HEK293 (cell line): ENCODE results near the gene PI4KA.
A peak's percentile ranks its signal among the peaks of the same experiment; 100 is the strongest.

Experiments used
- GLI2 ChIP-seq: fragments of 450-650 bp; formaldehyde crosslinking; IDR thresholded peaks from 2 replicates; pipeline ENCODE4; 2017; ENCODE audit warnings: missing biosample characterization, missing genetic modification characterization, low read depth, borderline replicate concordance
- GLIS1 ChIP-seq: fragments of 450-650 bp; formaldehyde crosslinking; IDR thresholded peaks from 2 replicates; pipeline ENCODE4 v1.5.1; 2016; ENCODE audit warnings: missing biosample characterization, missing genetic modification characterization
- KLF1 ChIP-seq: fragments of 450-650 bp; formaldehyde crosslinking; IDR thresholded peaks from 2 replicates; pipeline ENCODE4 v1.5.1; 2016; ENCODE audit warnings: missing biosample characterization, missing genetic modification characterization
- KLF10 ChIP-seq: fragments of 450-650 bp; IDR thresholded peaks from 2 replicates; pipeline ENCODE4 v1.5.1; 2018; ENCODE audit warnings: missing biosample characterization, mild to moderate bottlenecking, missing genetic modification characterization
- KLF7 ChIP-seq: fragments of 450-650 bp; formaldehyde crosslinking; IDR thresholded peaks from 2 replicates; pipeline ENCODE4 v1.5.1; 2016; ENCODE audit warnings: missing biosample characterization, missing genetic modification characterization, borderline replicate concordance
- KLF9 ChIP-seq: fragments of 450-650 bp; formaldehyde crosslinking; IDR thresholded peaks from 2 replicates; pipeline ENCODE4 v1.5.1; 2016; ENCODE audit warnings: missing biosample characterization, missing genetic modification characterization, low read depth
- MEIS1 ChIP-seq: sonication (generic); formaldehyde crosslinking; IDR thresholded peaks from 2 replicates; pipeline ENCODE4 v1.8.1; 2022; ENCODE audit warnings: missing genetic modification reagents, mild to moderate bottlenecking, borderline replicate concordance
- OSR2 ChIP-seq: fragments of 450-650 bp; formaldehyde crosslinking; IDR thresholded peaks from 2 replicates; pipeline ENCODE4 v1.5.1; 2016; ENCODE audit warnings: missing biosample characterization, missing genetic modification characterization
- WT1 ChIP-seq: fragments of 450-650 bp; formaldehyde crosslinking; IDR thresholded peaks from 2 replicates; pipeline ENCODE4 v1.5.1; 2016; ENCODE audit warnings: missing biosample characterization, missing genetic modification characterization
- ZBTB44 ChIP-seq: fragments of 450-650 bp; IDR thresholded peaks from 2 replicates; pipeline ENCODE4 v1.5.1; 2018; ENCODE audit warnings: missing biosample characterization, mild to moderate bottlenecking, missing genetic modification characterization
- ZIC2 ChIP-seq: fragments of 450-650 bp; formaldehyde crosslinking; IDR thresholded peaks from 2 replicates; pipeline ENCODE4 v1.5.1; 2016; ENCODE audit warnings: missing biosample characterization, missing genetic modification characterization
- ZNF184 ChIP-seq: fragments of 450-650 bp; IDR thresholded peaks from 2 replicates; pipeline ENCODE4 v1.5.1; 2018; ENCODE audit warnings: missing biosample characterization, mild to moderate bottlenecking, missing genetic modification characterization
- ZNF2 ChIP-seq: fragments of 450-650 bp; formaldehyde crosslinking; IDR thresholded peaks from 2 replicates; pipeline ENCODE4 v1.5.1; 2016; ENCODE audit warnings: missing biosample characterization, missing genetic modification characterization
- ZNF221 ChIP-seq: fragments of 450-650 bp; formaldehyde crosslinking; IDR thresholded peaks from 2 replicates; pipeline ENCODE4 v1.5.1; 2017; ENCODE audit warnings: missing biosample characterization, missing genetic modification characterization, borderline replicate concordance
- ZNF24 ChIP-seq: fragments of 450-650 bp; formaldehyde crosslinking; IDR thresholded peaks from 2 replicates; pipeline ENCODE4 v1.5.1; 2016; ENCODE audit warnings: missing biosample characterization, missing genetic modification characterization
- ZNF292 ChIP-seq: fragments of 450-650 bp; formaldehyde crosslinking; IDR thresholded peaks from 2 replicates; pipeline ENCODE4 v1.5.1; 2016; ENCODE audit warnings: low read depth, missing biosample characterization, missing genetic modification characterization, borderline replicate concordance
- ZNF302 ChIP-seq: fragments of 450-650 bp; formaldehyde crosslinking; IDR thresholded peaks from 2 replicates; pipeline ENCODE4 v1.5.1; 2016; ENCODE audit warnings: missing biosample characterization, missing genetic modification characterization, low read depth
- ZNF311 ChIP-seq: fragments of 450-650 bp; formaldehyde crosslinking; IDR thresholded peaks from 2 replicates; pipeline ENCODE4 v1.5.1; 2017; ENCODE audit warnings: missing biosample characterization, missing genetic modification characterization, borderline replicate concordance
- ZNF350 ChIP-seq: fragments of 450-650 bp; formaldehyde crosslinking; IDR thresholded peaks from 2 replicates; pipeline ENCODE4 v1.5.0; 2017; ENCODE audit warnings: missing biosample characterization, mild to moderate bottlenecking, missing genetic modification characterization
- ZNF391 ChIP-seq: fragments of 450-650 bp; formaldehyde crosslinking; IDR thresholded peaks from 2 replicates; pipeline ENCODE4 v1.5.1; 2016; ENCODE audit warnings: low read depth, missing biosample characterization, missing genetic modification characterization, borderline replicate concordance
- ZNF473 ChIP-seq: fragments of 450-650 bp; formaldehyde crosslinking; IDR thresholded peaks from 2 replicates; pipeline ENCODE4 v1.5.1; 2017; ENCODE audit warnings: missing biosample characterization, missing genetic modification characterization
- ZNF48 ChIP-seq: fragments of 450-650 bp; formaldehyde crosslinking; IDR thresholded peaks from 2 replicates; pipeline ENCODE4 v1.5.1; 2016; ENCODE audit warnings: missing biosample characterization, missing genetic modification characterization
- ZNF561 ChIP-seq: fragments of 450-650 bp; IDR thresholded peaks from 2 replicates; pipeline ENCODE4 v1.5.1; 2018; ENCODE audit warnings: missing biosample characterization, missing genetic modification characterization, borderline replicate concordance
- ZNF624 ChIP-seq: fragments of 450-650 bp; formaldehyde crosslinking; IDR thresholded peaks from 2 replicates; pipeline ENCODE4 v1.5.1; 2017; ENCODE audit warnings: missing biosample characterization, missing genetic modification characterization
- ZNF660 ChIP-seq: fragments of 450-650 bp; IDR thresholded peaks from 2 replicates; pipeline ENCODE4 v1.5.1; 2018; ENCODE audit warnings: missing biosample characterization, mild to moderate bottlenecking, missing genetic modification characterization
- ZNF707 ChIP-seq: fragments of 450-650 bp; formaldehyde crosslinking; IDR thresholded peaks from 2 replicates; pipeline ENCODE4 v1.5.1; 2016; ENCODE audit warnings: missing biosample characterization, missing genetic modification characterization
- ZNF776 ChIP-seq: fragments of 450-650 bp; formaldehyde crosslinking; IDR thresholded peaks from 2 replicates; pipeline ENCODE4 v1.5.0; 2017; ENCODE audit warnings: missing biosample characterization, missing genetic modification characterization, borderline replicate concordance
- ZNF777 ChIP-seq: fragments of 450-650 bp; formaldehyde crosslinking; IDR thresholded peaks from 2 replicates; pipeline ENCODE4 v1.5.1; 2017; ENCODE audit warnings: missing biosample characterization, missing genetic modification characterization, borderline replicate concordance
- ZSCAN5A ChIP-seq: fragments of 450-650 bp; formaldehyde crosslinking; IDR thresholded peaks from 2 replicates; pipeline ENCODE4 v1.5.1; 2016; ENCODE audit warnings: missing biosample characterization, missing genetic modification characterization
- TF ChIP-seq, protein P1 (sequence below): fragments of 450-650 bp; formaldehyde crosslinking; IDR thresholded peaks from 2 replicates; pipeline ENCODE4 v1.5.1; 2016; ENCODE audit warnings: missing biosample characterization, missing genetic modification characterization, low read depth
- TF ChIP-seq, protein P2 (sequence below): fragments of 450-650 bp; formaldehyde crosslinking; IDR thresholded peaks from 2 replicates; pipeline ENCODE4 v1.5.0; 2017; ENCODE audit warnings: missing biosample characterization, missing genetic modification characterization, borderline replicate concordance
- TF ChIP-seq, protein P3 (sequence below): fragments of 450-650 bp; formaldehyde crosslinking; optimal IDR thresholded peaks from 2 replicates; pipeline ENCODE3; 2016; ENCODE audit warnings: missing biosample characterization, mild to moderate bottlenecking, missing genetic modification characterization

The PI4KA gene

DNA sequence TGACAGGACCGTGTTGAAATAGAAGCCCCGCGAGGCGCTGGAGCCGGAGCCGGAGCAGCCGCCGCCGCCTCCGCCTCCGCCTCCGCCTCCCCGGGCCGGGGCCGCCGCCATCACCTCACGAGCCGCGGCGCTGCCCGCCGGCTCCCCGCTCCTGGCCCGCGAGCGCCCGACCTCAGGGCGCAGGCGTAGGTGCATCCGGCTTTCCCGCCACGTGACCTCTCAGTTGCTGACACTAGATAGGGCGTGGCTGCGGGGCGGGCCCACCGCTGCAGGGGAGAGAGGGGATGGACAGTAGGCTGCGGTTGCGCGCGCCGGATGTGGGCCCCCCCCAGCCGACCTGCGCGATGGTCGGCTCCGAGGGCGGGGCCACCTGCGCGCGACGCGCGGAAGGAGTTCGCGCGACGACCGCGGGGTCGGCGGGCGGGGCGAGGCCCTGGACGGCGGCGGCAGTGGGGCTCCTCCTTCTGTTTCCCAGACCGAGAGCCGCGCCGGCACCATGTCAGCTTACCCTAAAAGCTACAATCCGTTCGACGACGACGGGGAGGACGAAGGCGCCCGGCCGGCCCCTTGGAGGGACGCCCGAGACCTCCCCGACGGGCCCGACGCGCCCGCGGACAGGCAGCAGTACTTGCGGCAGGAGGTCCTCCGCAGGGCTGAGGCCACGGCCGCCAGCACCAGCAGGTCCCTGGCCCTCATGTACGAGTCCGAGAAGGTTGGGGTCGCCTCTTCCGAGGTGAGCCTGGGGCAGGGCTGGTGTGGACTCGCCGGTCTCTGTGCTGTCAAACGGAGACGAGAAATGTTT is at the start of gene PI4KA, which contains the start of gene SNAP29 (continued):
- TF ChIP-seq ZNF561 (tag by site-specific recombination) (peak; percentile 86; the same call in 1 of the 2 replicates), ZBTB44 (tag by site-specific recombination) (peak; percentile 76), ZNF350 (tag by site-specific recombination) (no peak), GLI2 (tag by site-specific recombination) (no peak), ZNF776 (no peak), GLIS1 (tag by site-specific recombination) (peak; percentile 83), ZNF660 (tag by site-specific recombination) (peak; percentile 87), ZIC2 (tag by site-specific recombination) (no peak), ZNF473 (no peak), KLF10 (tag by site-specific recombination) (peak; percentile 93), ZNF24 (tag by site-specific recombination) (0 out of 2 replicates have a peak, but pooled peaks have one; percentile 29), KLF9 (tag by site-specific recombination) (peak; percentile 84), ZNF311 (tag by site-specific recombination) (no peak), ZNF624 (tag by site-specific recombination) (no peak), ZNF391 (tag by site-specific recombination) (peak; percentile 48; the same call in 1 of the 2 replicates), KLF7 (tag by site-specific recombination) (peak; percentile 93; the same call in 1 of the 2 replicates), ZNF2 (tag by site-specific recombination) (0 out of 2 replicates have a peak, but pooled peaks have one; percentile 36), ZNF707 (tag by site-specific recombination) (no peak), ZSCAN5A (peak; percentile 97), ZNF184 (no peak; the same call in 1 of the 2 replicates), ZNF777 (peak; percentile 100), OSR2 (no peak), ZNF221 (no peak), WT1 (peak; percentile 39), MEIS1 (no peak), ZNF48 (tag by site-specific recombination) (no peak), ZNF292 (tag by site-specific recombination) (no peak), ZNF302 (no peak), KLF1 (tag by site-specific recombination) (peak; percentile 94)
- TF ChIP-seq, protein P1, sequence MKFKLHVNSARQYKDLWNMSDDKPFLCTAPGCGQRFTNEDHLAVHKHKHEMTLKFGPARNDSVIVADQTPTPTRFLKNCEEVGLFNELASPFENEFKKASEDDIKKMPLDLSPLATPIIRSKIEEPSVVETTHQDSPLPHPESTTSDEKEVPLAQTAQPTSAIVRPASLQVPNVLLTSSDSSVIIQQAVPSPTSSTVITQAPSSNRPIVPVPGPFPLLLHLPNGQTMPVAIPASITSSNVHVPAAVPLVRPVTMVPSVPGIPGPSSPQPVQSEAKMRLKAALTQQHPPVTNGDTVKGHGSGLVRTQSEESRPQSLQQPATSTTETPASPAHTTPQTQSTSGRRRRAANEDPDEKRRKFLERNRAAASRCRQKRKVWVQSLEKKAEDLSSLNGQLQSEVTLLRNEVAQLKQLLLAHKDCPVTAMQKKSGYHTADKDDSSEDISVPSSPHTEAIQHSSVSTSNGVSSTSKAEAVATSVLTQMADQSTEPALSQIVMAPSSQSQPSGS (tag by site-specific recombination): no peak
- TF ChIP-seq, protein P2, sequence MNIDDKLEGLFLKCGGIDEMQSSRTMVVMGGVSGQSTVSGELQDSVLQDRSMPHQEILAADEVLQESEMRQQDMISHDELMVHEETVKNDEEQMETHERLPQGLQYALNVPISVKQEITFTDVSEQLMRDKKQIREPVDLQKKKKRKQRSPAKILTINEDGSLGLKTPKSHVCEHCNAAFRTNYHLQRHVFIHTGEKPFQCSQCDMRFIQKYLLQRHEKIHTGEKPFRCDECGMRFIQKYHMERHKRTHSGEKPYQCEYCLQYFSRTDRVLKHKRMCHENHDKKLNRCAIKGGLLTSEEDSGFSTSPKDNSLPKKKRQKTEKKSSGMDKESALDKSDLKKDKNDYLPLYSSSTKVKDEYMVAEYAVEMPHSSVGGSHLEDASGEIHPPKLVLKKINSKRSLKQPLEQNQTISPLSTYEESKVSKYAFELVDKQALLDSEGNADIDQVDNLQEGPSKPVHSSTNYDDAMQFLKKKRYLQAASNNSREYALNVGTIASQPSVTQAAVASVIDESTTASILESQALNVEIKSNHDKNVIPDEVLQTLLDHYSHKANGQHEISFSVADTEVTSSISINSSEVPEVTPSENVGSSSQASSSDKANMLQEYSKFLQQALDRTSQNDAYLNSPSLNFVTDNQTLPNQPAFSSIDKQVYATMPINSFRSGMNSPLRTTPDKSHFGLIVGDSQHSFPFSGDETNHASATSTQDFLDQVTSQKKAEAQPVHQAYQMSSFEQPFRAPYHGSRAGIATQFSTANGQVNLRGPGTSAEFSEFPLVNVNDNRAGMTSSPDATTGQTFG (tag by site-specific recombination): no peak
- TF ChIP-seq, protein P3, sequence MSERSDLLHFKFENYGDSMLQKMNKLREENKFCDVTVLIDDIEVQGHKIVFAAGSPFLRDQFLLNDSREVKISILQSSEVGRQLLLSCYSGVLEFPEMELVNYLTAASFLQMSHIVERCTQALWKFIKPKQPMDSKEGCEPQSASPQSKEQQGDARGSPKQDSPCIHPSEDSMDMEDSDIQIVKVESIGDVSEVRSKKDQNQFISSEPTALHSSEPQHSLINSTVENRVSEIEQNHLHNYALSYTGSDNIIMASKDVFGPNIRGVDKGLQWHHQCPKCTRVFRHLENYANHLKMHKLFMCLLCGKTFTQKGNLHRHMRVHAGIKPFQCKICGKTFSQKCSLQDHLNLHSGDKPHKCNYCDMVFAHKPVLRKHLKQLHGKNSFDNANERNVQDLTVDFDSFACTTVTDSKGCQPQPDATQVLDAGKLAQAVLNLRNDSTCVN (tag by site-specific recombination): peak; percentile 93
